GM20000 (cell line): Measurements from ENCODE around the gene MAFF.

Experiments
- DNase-seq: peaks from one replicate; pipeline ENCODE4 v3.0.0; 2012; ENCODE audit warnings: low spot score
- TF ChIP-seq, protein P1 (sequence below): IDR thresholded peaks from 2 replicates; pipeline ENCODE4 v1.5.1; 2012; ENCODE audit warnings: mild to moderate bottlenecking, control low read depth; ENCODE audit errors: extremely low read depth, missing control alignments

The MAFF gene

DNA sequence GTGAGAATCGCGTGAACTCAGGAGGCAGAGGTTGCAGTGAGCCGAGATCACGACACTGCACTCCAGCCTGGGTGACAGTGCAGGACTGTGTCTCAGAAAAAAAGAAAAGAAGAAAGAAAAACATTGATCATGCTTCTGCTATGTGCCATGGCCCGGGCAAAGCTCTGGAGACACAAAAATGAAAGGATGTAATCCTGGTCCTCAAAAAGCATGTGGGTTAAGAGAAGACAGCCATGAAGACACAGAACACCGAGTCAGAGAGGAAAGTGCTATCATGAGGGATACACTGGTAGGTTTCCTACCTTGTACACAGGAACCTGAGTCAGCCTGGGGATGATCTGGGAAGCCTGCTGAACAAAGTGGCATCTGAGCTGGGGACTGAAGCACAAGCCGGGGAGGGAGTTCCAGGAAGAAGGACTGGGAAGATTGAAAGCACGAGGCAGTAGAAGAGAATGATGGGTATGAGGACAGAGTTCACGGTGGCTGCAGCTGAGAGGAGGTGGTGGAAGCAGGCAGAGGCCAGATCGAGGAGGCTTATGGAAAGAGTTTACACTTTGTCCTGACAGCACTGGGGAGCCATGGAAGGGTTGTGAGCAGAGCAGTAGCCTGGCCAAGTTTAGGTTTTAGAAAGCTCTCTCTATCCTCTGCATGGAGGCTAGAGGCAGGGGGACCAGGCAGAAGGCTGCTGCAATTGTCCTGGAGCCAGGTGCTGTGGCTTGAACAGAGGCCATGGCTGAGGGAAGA is 9.9 kb upstream of the MAFF start:
- TF ChIP-seq, protein P1, sequence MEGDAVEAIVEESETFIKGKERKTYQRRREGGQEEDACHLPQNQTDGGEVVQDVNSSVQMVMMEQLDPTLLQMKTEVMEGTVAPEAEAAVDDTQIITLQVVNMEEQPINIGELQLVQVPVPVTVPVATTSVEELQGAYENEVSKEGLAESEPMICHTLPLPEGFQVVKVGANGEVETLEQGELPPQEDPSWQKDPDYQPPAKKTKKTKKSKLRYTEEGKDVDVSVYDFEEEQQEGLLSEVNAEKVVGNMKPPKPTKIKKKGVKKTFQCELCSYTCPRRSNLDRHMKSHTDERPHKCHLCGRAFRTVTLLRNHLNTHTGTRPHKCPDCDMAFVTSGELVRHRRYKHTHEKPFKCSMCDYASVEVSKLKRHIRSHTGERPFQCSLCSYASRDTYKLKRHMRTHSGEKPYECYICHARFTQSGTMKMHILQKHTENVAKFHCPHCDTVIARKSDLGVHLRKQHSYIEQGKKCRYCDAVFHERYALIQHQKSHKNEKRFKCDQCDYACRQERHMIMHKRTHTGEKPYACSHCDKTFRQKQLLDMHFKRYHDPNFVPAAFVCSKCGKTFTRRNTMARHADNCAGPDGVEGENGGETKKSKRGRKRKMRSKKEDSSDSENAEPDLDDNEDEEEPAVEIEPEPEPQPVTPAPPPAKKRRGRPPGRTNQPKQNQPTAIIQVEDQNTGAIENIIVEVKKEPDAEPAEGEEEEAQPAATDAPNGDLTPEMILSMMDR, result no peak
- DNase-seq, result no peak

DNA sequence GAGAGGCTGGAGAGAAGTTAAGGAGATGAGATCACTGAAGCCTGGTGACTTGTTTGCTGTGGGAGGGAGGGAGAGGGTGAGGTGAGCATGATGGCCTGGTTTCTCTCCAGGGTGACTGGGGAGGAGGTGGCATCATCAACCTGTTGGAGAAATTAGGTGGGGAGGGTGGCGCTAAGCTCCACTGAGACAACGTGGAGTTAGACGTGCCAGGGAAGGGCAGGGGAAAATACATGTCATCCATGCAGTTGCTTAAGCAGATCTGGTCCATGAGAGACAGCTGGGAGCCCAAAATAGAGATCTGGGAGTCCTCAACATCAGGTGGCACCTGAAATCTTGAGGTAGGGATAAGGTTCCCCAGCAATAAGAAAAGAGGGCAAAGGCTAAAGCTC is 9.3 kb upstream of the MAFF start:
- DNase-seq, result no peak
- TF ChIP-seq, protein P1, result no peak

DNA sequence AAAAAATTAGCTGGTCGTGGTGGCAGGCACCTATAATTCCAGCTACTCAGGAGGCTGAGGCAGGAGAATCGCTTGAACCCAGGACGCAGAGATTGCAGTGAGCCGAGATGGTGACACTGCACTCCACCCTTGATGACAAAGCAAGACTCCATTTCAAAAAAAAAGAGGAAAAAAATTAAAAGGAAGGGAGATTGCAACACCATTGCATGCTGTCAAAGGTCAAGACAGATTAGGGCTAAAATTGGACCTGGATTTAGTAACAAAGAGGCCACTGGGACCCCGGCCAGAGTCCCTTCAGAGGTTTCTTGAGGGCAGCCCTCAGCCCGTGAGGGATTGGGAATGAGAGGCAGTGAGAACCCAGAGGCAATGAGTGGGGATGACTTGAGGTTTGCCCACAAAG is 8.2 kb upstream of the MAFF start:
- DNase-seq, result no peak
- TF ChIP-seq, protein P1, result no peak

DNA sequence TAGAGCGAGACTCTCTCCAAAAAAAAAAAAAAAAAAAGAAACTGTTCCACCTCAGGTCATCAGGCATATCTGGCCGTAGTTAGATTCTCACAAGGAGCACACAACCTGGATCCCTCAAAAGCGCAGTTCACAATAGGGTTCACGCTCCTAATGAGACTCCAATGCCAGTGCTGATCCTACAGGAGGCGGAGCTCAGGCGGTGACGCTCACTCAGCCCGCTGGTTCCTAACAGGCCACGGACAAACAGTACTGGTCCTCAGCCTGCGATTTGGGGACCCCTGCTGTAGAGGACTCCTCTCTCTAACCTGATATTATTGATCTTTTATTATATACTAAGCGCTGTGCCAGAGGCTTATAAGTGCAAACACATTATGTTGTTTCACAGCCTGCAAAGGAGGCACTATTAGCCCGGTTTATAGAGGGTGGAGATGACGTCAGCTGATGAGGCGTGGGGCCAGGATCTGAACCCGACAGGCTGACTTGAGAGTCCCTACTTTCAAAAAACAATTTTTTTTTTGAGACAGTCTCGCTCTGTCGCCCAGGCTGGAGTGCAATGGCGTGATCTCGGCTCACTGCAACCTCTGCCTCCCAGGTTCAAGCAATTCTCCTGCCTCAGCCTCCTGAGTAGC is 4.9 kb upstream of the MAFF start:
- no peak for DNase-seq
- TF ChIP-seq, protein P1, result no peak

DNA sequence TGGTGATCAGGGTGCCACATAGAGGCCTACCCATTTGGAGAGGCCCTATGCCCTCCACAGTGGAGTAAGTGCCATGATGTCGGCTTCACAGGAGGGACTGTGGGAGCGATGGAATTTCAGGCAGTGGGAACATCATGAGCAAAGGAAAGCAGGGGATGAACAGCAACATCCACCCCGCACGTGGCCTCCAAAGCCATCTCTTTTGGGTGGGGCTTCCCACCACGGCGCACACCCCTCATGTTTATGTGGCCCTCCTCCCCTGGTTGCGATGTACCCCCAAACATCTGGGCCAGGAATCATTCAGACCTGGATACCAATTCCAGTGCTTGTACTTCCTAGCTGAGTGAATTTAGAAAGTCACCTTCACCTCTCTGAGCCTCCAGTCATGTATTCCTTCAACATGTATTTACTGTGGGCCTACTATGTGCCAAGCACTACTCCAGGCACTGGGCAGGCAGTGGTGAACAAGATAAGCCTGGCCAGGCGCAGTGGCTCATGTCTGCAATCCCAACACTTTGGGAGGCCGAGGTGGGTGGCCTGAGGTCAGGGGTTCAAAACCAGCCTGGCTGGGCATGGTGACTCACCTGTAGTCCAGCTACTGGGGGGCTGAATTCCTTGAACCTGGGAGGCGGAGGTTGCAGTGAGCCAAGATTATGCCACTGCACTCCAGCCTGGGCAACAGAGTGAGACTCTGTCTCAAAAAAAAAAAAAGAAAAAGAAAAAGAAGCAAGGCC is 1.8 kb upstream of the MAFF start:
- TF ChIP-seq, protein P1, result no peak
- no peak for DNase-seq

DNA sequence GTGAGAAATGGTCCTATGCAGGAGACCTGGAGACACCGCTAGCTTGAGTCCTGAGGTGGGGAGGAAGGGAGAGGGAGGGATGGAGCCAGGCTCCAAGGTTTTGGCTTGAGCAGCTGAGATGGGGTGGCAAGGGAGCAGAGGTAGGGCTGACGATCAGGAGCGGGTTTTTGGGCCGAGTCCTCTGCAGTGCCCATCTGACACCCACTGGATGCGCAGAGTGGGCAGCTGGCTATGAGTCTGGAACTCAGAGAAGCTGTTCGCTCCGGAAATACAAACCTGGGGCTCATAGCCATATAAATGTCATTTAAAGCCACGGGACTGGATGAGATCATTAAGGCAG is 453 bp upstream of the MAFF start:
- TF ChIP-seq, protein P1, result no peak
- DNase-seq, result no peak

DNA sequence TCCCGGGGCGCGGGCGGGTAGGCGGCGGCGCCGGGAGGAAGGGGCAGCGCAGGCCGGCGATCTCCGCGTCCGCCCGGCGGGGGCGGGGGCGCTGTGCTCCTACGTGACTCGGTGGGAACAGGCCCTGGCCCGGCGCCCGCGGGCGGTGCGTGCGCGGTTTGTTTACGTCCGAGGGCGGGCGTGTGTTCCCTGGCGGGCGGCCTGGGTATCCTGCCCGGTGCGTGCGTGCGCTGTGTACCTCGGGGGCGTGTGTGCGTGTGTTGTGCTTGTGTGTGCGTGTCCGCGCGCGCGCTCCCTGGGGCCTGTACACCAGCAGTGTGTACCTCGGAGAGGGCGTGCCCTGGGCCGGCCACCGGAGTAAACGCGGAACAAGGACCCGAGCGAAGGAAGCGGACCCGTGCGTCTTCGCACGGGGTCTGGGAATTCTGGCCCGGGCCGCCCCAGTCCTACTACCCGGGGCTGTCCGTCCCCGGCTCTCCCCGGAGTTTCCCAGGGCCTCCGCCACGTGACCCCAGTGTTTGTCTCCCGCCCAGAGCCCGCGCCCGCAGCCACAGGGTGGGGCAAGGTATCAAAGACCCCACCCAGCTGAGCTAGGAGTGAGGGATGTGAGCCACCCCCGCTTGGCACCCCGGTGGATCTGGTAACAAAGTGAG is 769 bp downstream of the MAFF start:
- TF ChIP-seq, protein P1, result peak; percentile 14
- DNase-seq, result peak; percentile 60
